NCI-H2029 treated with DMSO at 0.1 percent for 48 hours (cell line): Measurements from ENCODE around the gene GNB3.

ENCODE experiments used
- DNase-seq: peaks from one replicate; lab custom pipeline; 2025; lab: John Stamatoyannopoulos, UW

GNB3 gene

DNA sequence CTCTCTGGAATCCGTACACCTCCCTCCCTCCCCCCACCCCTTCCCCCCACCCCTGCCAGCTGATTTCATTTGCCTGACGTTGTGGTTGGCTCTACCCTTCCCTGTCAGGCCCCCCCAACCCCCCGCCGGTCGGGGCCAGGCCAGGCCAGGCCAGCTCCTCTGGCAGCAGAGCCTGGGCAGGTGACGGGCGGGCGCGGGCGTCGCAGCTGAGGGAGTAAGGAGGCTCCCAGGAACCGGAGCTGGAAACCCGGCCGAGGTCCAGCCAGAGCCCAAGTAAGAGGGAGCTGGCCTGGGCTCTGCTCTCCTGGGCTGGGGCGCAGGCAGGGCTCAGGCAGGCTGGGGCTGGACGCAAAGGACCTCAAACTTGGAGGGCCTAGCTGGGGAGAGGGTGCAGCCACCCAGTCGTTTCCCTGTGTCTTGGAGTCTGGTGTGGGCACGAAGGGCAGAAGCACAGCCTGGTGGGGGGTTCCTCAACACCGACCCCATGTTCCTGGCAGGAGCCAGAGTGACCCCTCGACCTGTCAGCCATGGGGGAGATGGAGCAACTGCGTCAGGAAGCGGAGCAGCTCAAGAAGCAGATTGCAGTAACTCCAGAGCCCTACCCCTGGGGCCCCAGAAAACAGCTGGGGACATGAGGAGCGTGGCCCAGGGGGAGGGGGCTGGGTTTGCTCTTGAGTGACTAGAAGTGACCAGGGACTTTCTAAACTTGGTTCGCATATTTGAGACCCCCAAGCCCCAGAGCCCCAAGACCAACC lies at the start of gene GNB3:
TSS of gene GNB3 (plus strand) at position 165 of the 755 bp plus-strand sequence. CDS start at position 528, 363 bp downstream.
- no peak for DNase-seq

DNA sequence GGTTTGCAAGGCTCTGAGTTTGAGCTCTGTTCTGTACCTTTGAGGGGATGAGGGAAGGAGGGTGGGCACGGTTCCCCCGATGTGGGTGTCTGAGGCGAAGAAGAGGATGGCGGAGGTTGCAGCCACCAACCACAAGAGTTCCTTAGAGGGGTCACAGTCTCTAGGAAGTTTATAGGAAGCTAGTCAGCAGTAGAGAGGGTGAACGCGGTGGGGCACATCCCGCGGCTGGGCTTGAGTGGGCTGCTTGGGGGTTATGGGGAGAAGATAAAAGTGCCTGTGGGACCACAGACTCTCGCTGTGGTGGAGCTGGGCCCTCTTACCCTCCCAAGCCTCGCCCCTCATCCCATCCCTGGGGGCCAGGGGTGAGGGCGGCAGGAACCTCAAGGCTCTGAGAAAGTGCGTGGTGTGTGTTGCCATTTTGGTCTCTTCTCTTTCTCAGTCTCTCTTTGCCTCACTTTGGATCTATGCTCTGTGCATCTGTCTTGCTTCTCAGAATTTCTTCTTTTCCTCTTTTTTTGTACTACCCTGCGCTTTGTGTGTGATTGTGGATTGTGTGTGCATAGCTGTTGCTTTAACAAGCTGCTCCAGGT lies 48.7 kb upstream of the GNB3 start:
- DNase-seq: no peak

DNA sequence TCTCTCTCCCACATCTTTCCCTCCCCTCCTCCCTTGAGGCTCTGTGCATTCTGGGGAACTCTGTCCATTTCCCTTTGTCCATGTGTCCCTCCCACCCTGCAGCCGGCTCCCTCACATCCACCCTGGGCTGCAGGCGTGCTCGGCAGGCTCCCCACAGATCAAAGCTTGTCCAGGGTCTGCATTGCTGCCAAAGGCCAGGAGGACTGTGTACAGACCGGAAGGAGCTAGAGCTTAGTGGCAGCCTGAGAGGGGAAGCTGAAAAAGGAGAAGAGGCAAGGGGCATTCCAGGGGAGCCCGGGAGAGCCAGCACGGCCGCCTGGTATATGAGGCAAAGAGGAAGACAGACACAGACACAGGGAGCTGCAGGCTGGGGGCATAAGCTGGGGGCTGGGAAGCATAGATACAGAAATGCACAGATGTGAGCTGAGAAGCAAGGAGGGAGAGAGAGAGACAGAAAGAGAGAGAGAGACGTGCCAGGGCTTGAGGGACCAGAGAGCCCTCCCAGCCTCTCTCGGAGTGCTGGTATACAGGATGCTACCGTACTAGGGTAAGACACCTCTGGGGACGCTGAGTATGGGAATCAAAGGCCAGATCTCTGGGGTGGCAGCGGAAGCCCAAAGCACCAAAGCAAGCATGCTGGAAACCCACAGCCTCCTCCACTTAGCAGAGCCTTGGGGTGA lies 48.1 kb upstream of the GNB3 start:
- no peak for DNase-seq

DNA sequence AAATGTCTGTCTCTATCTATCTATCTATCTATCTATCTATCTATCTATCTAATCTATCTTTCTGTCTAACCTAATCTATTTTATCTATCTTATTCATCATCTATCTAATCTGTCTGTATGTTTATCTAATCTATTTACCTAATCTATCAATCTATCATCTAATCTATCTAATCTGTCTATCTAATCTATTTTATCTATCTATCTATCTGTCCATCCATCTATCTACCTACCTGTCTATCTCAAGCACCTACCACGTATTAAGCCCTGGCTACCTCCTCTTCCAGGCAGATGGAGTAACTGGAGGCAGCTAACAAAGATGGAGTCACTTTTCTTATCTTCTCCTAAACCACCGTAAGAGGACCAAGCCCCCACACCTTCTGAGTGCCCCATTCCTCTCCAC lies 45.6 kb upstream of the GNB3 start:
- DNase-seq: no peak

DNA sequence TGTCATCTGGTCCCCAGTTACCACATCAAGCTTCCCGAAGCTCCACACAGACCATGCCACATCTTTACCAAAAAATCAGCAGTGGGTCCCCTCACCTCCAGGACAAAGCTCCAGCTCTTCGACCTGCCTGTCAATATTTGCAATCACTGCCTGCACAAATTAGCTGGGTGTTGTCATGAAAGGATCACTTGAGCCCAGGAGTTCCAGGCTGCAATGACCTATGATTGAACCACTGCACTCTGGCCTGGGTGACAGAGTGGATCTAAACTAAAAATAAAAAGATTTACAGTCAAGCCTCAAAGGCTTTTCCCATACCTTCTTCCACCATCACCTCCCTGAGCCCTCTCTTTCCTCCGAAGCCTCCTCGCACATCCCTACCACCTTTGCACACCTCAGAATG lies 44.1 kb upstream of the GNB3 start:
- no peak for DNase-seq

DNA sequence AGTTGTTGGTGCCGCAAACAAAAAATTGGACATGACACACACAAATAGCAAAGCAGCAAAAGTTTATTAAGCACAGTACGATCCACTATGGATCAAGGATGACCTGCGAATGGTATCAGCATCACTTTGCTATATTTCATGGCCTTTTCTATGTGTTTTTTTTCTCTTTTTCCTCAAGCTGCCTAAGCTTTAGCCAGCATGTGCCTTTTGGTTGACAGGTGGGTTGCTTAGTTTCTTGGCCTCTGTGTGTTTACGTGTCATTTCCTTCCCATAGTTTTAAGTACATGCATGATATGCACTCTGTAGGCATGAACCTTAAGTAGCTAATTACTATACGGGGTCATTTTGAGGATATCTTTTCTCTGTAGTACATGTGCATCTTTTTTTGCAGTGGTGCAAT lies 41.6 kb upstream of the GNB3 start:
- no peak for DNase-seq

DNA sequence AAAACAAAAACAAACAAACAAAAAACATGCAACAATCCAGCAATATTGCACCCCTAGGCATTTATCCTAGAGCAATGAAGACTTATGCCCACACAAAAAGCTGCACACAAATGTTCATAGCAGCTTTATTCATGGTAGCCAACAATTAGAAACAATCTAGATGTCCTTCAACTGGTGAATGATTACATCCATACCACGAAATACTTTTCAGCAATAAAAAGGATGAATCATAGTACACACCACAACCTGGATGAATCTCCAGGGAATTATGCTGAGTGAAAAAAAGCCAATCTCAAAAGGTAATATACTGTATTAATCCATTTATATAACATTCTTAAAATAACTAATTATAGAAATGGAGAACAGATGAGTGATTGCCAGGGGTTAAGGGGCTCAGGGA lies 33.6 kb upstream of the GNB3 start:
- DNase-seq: no peak

DNA sequence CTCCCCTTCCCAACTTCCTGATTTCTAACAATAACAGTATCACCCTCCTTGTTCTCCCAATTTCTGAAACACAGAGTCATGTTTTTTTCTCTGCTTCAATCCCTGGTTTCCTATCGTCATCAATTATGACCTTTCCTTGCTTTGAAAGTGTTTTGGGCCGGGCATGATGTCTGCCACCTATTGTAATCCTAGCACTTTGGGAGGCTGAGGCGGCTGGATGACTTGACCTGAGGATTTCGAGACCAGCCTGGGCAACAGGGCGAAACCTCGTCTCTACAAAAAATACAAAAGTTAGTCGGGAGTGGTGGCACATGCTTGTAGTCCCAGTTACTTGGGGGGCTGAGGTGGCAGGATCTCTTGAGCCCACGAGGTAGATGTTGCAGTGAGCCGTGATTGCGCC lies 31.7 kb upstream of the GNB3 start:
- no peak for DNase-seq

DNA sequence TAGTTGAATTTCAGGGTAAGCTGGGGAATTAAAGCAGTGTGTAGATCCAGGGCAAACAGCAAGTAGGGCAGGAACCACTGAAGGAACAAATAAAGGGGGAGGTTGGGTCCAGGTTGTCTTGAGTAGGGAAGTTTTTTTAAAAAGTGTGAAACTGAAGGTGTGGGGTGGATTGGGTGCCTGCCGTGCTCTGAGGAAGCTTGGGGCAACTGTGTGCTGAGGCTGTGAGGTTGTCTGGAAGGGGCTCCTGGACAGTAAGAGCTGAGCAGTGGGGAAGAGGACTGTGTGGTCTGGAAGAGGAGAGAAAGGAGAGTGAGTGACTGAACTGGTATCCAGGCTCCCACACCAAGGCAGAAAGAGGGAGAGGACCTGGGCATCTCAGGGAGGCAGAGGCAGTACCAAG lies 30.0 kb upstream of the GNB3 start:
- DNase-seq: no peak

DNA sequence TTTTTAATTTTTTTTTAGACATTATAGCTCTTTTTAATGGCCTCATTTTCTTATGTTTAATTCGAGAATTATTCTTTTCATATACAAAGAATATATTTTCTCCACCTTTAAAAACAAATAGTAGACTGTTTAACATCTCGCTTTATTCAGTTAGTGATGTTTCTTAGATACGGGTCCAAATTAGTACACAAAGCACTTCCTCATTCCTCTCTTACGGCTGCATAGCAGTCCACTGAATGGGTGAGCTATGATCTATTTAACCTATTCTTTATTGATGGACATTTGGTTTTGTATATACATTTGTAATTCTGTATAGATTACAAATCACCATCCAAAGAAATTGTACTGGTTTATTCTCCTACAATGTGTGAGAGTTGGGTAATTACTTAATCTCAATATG lies 27.4 kb upstream of the GNB3 start:
- no peak for DNase-seq

DNA sequence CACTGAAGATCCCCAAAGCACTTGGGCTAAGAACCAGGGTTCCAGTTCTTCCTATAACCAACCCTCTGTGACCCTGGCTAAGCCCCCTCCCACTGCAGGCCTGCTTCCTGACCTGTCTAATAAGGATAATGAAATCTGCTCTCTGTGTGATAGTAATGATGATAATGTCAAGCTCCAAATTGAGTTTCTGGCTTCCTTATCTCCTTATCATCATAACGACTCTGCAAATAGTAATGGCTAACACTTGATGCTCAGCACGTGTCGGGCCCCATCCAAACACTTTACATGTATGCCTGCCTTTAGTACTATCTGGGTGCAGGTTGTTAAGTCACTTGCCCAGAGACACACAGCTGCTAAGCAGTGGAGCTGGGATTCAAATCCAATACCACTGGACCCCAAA lies 24.1 kb upstream of the GNB3 start:
- no peak for DNase-seq

DNA sequence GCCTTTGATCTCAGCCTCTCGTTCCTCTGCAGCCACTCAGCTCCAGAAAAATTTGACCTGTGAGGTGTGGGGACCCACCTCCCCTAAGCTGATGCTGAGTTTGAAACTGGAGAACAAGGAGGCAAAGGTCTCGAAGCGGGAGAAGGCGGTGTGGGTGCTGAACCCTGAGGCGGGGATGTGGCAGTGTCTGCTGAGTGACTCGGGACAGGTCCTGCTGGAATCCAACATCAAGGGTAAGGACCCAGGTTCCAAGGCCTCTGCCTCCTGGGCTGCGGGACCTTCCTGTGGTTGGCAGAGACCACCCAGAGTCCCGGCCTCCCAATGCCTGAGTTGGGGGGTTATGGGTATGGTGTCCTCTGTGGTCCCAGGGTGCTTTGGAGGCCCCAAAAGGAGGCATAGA lies 23.6 kb upstream of the GNB3 start:
- no peak for DNase-seq

DNA sequence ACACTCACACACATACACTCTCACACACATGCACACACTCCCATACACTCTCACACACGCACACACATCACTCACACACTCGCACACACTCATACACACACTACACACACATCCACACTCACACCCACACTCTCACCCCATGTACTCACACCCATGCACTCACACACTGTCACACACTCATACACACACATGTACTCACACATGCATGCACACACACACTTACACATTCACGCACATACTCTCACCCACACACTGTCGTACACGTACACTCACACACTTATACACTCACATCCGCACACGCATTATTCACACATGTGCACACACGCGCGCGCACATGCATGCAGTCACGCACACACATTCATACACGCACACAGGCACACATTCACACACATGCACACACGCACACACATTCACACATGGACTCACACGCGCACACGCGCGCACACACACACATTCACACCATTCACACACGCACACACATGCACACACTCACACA lies 23.0 kb upstream of the GNB3 start:
- no peak for DNase-seq

DNA sequence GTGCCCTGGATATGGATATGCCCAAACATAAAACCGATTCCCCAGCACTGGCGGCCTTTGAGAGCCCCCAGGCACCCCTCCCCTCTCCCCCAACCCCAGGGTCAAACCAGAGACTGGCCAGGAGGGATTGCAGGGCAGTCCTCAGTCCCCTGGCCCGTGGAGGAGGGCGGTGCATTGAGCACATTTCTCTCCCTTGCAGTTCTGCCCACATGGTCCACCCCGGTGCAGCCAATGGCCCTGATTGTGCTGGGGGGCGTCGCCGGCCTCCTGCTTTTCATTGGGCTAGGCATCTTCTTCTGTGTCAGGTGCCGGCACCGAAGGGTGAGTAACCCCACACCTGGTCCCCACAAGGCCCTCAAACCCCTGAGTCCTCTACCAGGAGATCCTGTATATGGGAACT lies 22.5 kb upstream of the GNB3 start:
- DNase-seq: no peak

DNA sequence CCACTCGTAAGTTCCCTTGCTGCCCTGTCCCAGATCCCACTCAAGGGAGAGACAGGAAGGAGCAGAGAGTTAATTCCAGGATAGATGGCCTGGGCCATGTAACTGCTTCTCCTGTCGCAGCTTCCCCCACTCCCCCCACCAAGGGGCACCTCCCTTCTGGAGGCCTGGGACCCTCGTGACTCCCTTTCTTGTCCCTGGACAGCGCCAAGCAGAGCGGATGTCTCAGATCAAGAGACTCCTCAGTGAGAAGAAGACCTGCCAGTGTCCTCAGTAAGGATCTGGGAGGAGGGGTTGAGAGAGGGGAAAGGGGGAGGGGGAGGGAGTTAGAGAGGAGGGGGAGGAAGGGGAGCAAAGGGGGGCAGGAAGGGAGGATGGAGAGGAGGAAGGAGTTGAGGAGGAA lies 22.1 kb upstream of the GNB3 start:
- no peak for DNase-seq

DNA sequence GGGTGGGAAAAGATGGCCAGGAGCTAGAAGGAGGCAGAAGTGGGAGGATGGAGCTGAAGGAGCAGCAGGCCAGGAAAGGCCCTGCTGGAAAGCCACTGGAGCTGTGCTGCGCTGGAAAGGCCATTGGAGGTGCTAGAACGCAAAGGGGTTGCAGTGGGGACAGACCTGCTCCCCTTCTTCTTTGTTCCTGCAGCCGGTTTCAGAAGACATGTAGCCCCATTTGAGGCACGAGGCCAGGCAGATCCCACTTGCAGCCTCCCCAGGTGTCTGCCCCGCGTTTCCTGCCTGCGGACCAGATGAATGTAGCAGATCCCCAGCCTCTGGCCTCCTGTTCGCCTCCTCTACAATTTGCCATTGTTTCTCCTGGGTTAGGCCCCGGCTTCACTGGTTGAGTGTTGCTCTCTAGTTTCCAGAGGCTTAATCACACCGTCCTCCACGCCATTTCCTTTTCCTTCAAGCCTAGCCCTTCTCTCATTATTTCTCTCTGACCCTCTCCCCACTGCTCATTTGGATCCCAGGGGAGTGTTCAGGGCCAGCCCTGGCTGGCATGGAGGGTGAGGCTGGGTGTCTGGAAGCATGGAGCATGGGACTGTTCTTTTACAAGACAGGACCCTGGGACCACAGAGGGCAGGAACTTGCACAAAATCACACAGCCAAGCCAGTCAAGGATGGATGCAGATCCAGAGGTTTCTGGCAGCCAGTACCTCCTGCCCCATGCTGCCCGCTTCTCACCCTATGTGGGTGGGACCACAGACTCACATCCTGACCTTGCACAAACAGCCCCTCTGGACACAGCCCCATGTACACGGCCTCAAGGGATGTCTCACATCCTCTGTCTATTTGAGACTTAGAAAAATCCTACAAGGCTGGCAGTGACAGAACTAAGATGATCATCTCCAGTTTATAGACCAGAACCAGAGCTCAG lies 21.4 kb upstream of the GNB3 start:
- no peak for DNase-seq

DNA sequence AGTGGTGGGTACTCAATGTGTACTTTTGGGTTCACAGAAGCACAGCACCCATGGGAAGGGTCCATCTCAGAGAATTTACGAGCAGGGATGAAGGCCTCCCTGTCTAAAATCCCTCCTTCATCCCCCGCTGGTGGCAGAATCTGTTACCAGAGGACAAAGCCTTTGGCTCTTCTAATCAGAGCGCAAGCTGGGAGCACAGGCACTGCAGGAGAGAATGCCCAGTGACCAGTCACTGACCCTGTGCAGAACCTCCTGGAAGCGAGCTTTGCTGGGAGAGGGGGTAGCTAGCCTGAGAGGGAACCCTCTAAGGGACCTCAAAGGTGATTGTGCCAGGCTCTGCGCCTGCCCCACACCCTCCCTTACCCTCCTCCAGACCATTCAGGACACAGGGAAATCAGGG lies 20.6 kb upstream of the GNB3 start:
- DNase-seq: no peak

DNA sequence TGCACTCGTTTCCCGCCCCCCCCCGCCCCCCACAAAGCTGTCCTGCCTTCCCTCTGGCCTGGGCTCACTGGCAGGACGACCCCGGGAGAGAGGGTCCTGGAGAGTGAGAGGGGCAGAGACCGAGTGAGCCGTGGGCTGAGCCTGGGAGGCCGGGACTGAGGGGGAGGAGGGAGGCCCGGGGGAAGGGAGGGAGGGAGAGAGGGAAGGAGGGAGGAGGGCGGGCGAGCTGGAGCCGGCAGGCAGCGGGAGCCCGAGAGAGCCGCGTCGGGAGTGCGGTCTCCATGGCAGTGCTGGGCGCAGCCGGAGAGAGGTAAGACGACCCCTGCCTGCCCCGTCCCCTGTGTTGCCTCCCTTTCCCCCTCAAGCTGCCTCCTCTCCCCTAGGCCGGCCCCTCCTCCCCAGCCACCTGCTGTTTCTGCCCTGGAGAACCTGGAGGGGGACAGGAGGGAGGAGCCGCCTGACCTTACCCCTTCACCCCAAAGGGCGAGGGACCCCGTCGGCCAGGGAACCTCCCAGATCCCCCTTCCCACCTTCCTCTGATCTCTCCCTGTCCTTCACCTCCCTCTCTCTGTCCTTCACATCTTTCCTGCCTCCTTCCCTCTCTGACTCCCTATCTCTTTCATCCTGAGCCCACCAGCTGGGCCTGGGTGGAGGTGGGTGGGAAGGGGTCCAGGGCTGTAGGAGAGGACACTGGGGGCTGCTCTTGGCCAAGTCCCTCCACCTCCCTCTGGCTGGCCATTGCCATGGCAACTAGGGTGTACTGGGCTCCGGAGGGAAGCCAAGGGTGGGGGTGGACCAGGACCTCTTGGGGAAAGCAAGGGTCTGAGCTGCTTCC lies 18.9 kb upstream of the GNB3 start, which contains the start of gene GPR162:
TSS of gene GPR162 (plus strand) at position 231 of the 835 bp plus-strand sequence. CDS start 2,078 bp downstream, outside the sequence.
- DNase-seq: no peak

DNA sequence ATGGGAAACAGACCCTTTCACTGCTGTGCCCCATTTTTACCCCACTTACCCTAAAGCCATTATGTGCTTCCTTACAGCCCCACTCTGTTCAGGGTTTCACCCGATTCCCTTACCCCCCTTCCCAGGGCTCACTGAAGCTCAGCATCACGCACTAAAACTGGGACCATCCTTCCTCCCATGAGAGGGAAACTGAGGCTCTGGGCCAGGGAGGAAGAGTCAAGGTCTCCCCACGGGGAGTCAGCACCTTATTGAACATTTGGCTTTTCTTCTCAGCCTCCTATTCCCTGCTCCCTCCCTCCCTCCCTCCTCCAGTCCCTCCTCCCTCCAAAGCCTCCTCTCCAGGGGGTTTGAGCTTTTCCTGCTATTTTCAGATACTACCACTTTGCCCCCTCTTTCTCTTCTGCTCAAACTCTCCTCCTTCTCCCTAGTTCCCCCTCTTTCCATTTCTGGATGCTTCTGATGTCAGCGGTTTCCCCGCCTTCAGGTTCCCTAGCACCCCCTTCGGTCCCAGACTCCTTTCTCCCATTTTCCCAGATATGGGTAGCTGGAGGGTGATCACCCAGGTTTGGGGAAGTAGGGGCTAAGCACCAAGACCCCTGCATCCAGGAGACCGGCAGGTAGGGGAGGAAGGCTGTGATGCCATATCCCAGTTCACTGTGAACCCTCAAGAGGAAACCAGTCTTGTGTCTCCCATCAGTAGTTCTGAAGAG lies 18.1 kb upstream of the GNB3 start:
- no peak for DNase-seq
